GM12864 (cell line): Measurements from ENCODE around the gene STKLD1.

ENCODE experiments used
- DNase-seq: peaks from one replicate; pipeline ENCODE4 v3.0.0-alpha.2; 2011; ENCODE audit warnings: low read depth
- H3K4me3 ChIP-seq: 2 replicates; pipeline ENCODE4 v1.5.1; 2011; ENCODE audit warnings: mild to moderate bottlenecking, low read depth, low read length, control low read depth
- TF ChIP-seq, protein P1 (sequence below): IDR thresholded peaks from 2 replicates; pipeline ENCODE4 v1.5.1; 2011; ENCODE audit warnings: low read depth, mild to moderate bottlenecking, moderate library complexity, low read length, control low read depth, inconsistent platforms; ENCODE audit errors: missing control alignments

Gene STKLD1

DNA sequence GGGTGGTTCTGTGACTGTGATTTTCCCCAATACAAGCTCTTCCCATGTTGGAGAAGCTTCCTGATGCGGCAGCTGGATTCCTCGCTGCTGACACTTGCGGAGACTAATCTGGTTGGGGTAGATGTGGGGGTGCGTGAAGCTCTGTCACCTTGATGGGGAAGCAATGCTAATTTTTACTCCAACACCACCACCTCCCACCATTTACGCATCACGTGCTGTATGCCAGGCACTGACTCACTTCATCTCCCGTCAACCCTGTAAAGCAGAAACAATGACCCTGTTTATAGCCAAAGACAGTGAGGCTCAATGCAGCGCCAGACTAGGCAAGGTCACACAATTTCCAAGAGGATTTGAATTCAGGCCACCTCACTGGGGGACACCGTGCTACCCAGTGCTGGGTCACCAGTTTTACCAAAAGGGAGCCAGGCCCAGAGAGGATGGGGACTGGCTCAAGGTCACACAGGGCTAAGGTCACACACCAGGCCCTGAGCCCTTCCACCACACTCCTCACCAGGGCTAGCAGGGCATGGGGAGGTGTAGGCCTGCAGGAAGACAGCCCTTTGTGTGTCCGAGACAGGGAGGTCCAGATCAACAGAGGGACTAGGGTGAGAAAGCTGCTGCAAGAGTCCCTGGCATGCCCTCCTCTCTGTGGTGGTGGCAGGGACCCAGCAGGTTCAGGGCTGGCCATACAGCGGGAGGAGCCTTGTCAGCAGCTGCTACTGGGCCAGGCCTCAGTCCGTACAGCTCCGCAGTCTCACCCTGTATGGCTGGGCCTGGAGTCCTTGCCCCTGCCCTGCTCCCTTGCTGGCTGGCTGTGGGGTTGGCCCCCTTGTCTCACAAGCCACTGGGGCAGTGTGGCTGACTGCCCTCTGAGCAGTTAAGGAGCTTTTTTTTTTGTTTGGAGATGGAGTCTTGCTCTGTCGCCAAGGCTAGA lies 3.3 kb downstream of the STKLD1 start:
- no peak overlapping the region for H3K4me3 ChIP-seq
- DNase-seq = no peak
- TF ChIP-seq, protein P1, sequence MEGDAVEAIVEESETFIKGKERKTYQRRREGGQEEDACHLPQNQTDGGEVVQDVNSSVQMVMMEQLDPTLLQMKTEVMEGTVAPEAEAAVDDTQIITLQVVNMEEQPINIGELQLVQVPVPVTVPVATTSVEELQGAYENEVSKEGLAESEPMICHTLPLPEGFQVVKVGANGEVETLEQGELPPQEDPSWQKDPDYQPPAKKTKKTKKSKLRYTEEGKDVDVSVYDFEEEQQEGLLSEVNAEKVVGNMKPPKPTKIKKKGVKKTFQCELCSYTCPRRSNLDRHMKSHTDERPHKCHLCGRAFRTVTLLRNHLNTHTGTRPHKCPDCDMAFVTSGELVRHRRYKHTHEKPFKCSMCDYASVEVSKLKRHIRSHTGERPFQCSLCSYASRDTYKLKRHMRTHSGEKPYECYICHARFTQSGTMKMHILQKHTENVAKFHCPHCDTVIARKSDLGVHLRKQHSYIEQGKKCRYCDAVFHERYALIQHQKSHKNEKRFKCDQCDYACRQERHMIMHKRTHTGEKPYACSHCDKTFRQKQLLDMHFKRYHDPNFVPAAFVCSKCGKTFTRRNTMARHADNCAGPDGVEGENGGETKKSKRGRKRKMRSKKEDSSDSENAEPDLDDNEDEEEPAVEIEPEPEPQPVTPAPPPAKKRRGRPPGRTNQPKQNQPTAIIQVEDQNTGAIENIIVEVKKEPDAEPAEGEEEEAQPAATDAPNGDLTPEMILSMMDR = no peak

DNA sequence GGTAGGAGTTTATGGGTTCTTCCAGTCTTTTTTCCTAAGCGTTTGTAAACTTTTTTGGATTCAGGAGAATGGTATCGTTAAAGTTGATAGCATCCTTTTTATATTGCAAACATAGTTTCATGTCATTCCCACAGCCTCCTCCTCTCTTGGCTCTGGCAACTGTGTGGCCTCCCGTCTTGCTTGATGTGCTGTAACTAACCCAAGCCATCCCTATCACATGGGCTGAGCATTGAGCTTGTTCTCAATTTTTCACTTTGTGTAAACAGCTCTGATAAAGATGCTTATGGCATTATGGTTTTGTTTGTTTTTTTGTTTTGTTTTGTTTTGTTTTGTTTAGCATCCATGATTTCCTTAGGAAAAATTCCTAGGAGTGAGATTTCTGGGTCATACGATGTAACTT lies 4.6 kb downstream of the STKLD1 start:
- no peak for DNase-seq
- no peak overlapping the region for H3K4me3 ChIP-seq
- TF ChIP-seq, protein P1 = no peak

- TF ChIP-seq, protein P1 = no peak
- no peak for DNase-seq
- no peak overlapping the region for H3K4me3 ChIP-seq
These were observed 6.5 kb downstream of the STKLD1 start for GRCh38 chr9:133382507-133383141.

GRCh38 chr9:133383438-133383837 lies 7.3 kb downstream of the STKLD1 start:
- no peak overlapping the region for H3K4me3 ChIP-seq
- TF ChIP-seq, protein P1 = no peak
- no peak for DNase-seq

DNA sequence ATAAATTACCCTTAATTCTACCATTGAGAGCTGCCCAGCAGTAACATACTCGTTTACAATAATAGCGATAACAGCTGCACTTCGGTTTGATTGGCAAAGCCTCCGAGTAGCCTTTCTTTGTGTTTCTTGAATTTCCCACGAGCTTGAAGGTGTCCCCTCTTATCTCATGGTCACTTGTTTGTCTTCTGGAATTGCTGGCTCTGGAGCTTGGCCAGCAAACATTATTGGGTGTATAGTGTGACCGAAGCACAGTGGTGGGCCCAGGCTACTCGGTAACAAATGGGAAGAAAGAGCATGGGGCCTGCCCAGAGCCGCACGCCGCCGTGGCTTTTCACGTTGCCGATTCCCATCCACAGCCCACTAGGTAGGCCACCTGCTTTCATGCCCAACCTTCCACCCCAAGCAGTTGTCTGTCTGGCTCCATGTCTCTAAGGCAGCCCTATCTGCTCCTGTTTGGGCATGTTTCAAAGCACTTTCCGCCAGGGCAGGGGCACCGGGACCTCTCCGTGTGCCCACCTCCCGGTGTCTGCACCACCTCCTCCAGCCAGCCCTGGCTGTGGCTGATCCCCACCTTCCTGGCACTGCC lies 8.7 kb downstream of the STKLD1 start:
- TF ChIP-seq, protein P1 = no peak
- no peak overlapping the region for H3K4me3 ChIP-seq
- DNase-seq = no peak

GRCh38 chr9:133385452-133385851 lies 9.3 kb downstream of the STKLD1 start:
- no peak for DNase-seq
- TF ChIP-seq, protein P1 = no peak
- no peak overlapping the region for H3K4me3 ChIP-seq
